ENCODE measurements around the gene PRICKLE2.

The PRICKLE2 gene

GRCh38 chr3:64160000-64160695, 65.1 kb downstream of the PRICKLE2 start:
- no peak for DNase-seq (ENCODE audit: low read depth)

GRCh38 chr3:64158334-64158733, 66.9 kb downstream of the PRICKLE2 start:
- no peak for DNase-seq (ENCODE audit: low read depth)

- DNase-seq (ENCODE audit: low read depth) = no peak
These were observed 67.9 kb downstream of the PRICKLE2 start for GRCh38 chr3:64157150-64158035.

- no peak for DNase-seq (ENCODE audit: low read depth)
These were observed 69.9 kb downstream of the PRICKLE2 start for GRCh38 chr3:64155328-64155727.

GRCh38 chr3:64152676-64153466, 72.4 kb downstream of the PRICKLE2 start:
- no peak for DNase-seq (ENCODE audit: low read depth)

GRCh38 chr3:64152086-64152485, 73.2 kb downstream of the PRICKLE2 start:
- no peak for DNase-seq (ENCODE audit: low read depth)

GRCh38 chr3:64151342-64151871, 73.9 kb downstream of the PRICKLE2 start:
- no peak for DNase-seq (ENCODE audit: low read depth)

GRCh38 chr3:64150623-64151207, 74.6 kb downstream of the PRICKLE2 start:
- no peak for DNase-seq (ENCODE audit: low read depth)

- no peak for DNase-seq (ENCODE audit: low read depth)
These were observed 75.4 kb downstream of the PRICKLE2 start for GRCh38 chr3:64149886-64150285.

GRCh38 chr3:64148955-64149653, 76.2 kb downstream of the PRICKLE2 start:
- DNase-seq (ENCODE audit: low read depth) = no peak

- DNase-seq (ENCODE audit: low read depth) = no peak
These were observed 78.1 kb downstream of the PRICKLE2 start for GRCh38 chr3:64147211-64147610.

- DNase-seq (ENCODE audit: low read depth) = no peak
These were observed 79.8 kb downstream of the PRICKLE2 start for GRCh38 chr3:64145438-64145837.

- DNase-seq (ENCODE audit: low read depth) = no peak
These were observed 80.9 kb downstream of the PRICKLE2 start for GRCh38 chr3:64144241-64144900.

- peak; percentile 46 for DNase-seq (ENCODE audit: low read depth)
These were observed 81.7 kb downstream of the PRICKLE2 start for GRCh38 chr3:64143409-64144130.

- no peak for DNase-seq (ENCODE audit: low read depth)
These were observed 83.8 kb downstream of the PRICKLE2 start for GRCh38 chr3:64141476-64141875.

- DNase-seq (ENCODE audit: low read depth) = no peak
These were observed 84.6 kb downstream of the PRICKLE2 start for GRCh38 chr3:64140651-64141050.

GRCh38 chr3:64138656-64139375, 86.5 kb downstream of the PRICKLE2 start:
- DNase-seq (ENCODE audit: low read depth) = no peak

GRCh38 chr3:64138046-64138445, 87.2 kb downstream of the PRICKLE2 start:
- DNase-seq (ENCODE audit: low read depth) = peak; percentile 20

- no peak for DNase-seq (ENCODE audit: low read depth)
These were observed 90.4 kb downstream of the PRICKLE2 start for GRCh38 chr3:64134882-64135281.
